Effector CD8-positive, alpha-beta T cell (primary cell): ENCODE measurements around the gene PCSK5.

Experiments
- DNase-seq: peaks from one replicate; lab custom pipeline; 2025; lab: John Stamatoyannopoulos, UW

Gene PCSK5

GRCh38 chr9:75921391-75922127 is 31.1 kb downstream of the PCSK5 start:
- DNase-seq: no peak

- DNase-seq: no peak
Measured at GRCh38 chr9:75926385-75926784, 35.9 kb downstream of the PCSK5 start.

GRCh38 chr9:75927356-75927755 is 36.9 kb downstream of the PCSK5 start:
- no peak for DNase-seq

GRCh38 chr9:75930190-75930589 is 39.7 kb downstream of the PCSK5 start:
- DNase-seq: no peak

GRCh38 chr9:75930730-75931321 is 40.4 kb downstream of the PCSK5 start:
- DNase-seq: no peak

GRCh38 chr9:75933982-75934381 is 43.5 kb downstream of the PCSK5 start:
- DNase-seq: no peak

GRCh38 chr9:75935591-75935990 is 45.1 kb downstream of the PCSK5 start:
- no peak for DNase-seq

DNA sequence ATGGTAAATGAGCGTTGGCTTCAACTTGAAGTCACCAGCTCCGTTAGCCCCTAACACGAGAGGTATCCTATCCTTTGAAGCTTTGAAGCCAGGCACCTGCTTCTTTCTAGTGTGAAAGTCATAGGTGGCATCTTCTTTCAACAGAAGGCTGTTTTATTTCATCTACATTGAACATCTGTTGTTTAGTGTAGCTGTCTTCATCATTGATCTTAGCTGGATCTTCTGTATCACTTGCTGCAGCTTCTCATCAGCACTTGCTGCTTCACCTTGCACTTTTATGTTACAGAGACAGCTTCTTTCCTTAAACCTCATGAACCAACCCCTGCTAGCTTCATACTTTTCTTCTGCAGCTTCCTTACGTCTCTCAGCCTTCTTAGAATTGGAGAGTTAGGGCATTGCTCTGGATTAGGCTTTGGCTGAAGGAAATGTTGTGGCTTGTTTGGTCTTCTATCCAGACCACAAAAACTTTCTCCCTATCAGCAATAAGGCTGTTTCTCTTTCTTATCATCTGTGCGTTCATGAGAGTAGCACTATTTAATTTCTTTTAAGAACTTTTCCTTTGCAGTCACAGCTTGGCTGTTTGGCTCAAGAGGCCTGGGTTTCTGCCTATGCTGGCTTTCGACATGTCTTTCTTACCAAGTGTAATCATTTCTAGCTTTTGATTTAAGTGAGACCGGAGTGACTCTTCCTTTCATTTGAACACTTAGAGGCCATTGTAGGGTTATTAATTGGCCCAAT is 47.2 kb downstream of the PCSK5 start:
- no peak for DNase-seq

DNA sequence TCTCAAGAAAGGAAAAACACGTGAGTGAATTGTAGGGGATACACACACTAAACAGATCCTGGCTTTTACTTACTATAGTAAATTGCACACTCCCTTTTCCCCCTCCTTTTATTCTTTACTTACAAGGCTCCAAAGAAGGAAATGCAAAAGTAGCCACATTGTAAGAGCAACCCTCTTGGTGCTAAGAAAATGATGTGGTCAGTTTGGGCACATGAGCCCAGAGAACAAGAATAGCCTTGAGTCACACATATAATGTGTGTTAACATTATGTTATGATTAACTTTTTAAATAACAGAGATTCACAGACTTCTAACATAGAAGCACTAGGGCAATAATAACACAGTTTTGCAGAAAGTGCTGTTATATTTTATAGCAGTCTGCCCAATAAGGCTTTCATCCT is 48.5 kb downstream of the PCSK5 start:
- no peak for DNase-seq

- DNase-seq: no peak
Measured at GRCh38 chr9:75939536-75940111, 49.2 kb downstream of the PCSK5 start.

GRCh38 chr9:75941066-75941465 is 50.6 kb downstream of the PCSK5 start:
- no peak for DNase-seq

DNA sequence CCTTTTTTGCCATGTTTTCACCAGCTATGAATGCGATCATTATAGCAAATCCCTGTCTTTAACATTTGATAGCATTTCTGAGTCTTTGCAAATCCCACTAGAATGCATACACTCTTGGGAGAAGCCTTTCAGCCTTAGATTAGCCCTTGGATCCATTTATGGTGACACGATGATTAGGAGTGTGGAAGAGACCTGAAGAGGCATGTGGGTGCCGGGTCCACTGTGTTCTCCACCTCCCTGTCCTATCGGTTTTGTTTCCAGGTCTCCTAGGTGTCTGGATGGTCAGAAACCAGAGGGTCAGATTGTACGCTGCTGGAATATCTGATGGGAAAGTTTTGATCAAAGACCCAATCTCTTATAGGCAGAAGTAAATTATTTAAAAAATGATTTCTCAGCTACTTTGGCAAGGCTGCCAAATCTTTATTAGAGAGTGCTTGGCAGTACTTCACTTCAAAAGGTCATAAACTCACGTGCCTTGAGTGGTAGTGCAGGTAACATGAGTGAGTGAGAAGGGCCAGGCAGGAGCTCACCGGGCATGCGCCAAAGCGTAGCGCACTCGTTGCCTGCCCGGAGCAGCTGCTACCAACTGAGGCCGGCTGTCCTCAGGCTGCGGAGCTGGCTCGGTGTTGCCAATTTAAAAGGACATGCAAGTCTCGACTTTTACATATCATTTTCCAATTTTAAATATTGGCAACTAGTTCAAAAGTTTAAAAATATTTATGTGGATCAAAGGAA is 51.3 kb downstream of the PCSK5 start:
- DNase-seq: no peak

DNA sequence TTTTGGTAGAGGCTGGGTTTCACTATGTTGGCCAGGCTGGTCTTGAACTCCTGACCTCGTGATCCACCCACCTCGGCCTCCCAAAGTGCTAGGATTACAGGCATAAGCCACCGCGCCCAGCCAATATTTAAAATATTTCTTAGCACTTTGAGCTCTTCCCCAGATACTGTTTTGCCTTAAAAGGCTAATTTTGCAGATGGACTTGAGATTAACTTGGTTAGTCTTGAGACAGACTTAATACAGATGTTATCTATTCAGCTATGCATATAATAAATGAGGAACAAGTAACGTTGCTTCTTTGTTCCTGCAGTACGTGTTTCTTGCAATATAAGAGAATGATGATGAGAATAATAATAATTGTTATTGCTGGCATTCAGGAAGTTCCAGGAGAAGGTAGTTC is 56.3 kb downstream of the PCSK5 start:
- DNase-seq: no peak

DNA sequence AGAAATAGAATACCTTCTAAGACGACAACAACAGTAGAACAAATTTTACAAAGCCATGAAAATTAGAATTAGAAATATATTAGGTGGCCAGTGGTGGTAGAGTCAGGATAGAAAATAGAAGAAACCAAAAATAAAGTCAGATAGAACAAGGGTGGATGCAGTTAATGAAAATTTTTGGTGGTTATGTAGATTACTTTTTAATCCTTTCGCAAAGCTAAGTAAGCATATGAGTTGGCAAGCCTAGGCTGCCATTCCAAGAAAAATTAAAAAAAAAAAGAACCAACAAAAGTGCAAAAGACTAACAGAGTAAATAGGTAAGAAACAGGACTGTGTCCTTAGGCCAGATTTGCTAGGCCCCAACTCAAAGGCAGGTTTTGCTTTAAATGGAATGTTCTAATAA is 56.8 kb downstream of the PCSK5 start:
- DNase-seq: no peak

- DNase-seq: no peak
Measured at GRCh38 chr9:75950998-75951397, 60.5 kb downstream of the PCSK5 start.

DNA sequence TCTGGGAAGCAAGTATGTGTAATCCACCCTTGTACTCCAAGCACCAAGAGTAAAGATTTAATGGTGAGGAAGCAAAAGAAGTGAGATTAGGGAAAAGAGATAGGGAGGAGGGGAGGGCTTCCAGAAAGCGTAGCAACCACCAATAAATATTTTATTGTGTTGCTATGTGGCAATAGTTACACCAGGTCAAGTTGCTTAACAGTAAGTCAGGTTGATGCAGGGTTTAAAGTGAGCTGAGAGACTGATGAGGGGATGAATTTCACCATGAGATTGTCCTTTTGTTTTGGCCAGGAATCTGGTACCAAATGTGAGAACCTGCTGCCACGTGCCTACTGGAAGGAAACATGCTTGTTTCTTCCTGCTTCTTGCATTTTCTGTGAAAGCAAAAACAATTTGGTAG is 62.7 kb downstream of the PCSK5 start:
- DNase-seq: no peak

GRCh38 chr9:75956161-75956560 is 65.7 kb downstream of the PCSK5 start:
- DNase-seq: no peak

DNA sequence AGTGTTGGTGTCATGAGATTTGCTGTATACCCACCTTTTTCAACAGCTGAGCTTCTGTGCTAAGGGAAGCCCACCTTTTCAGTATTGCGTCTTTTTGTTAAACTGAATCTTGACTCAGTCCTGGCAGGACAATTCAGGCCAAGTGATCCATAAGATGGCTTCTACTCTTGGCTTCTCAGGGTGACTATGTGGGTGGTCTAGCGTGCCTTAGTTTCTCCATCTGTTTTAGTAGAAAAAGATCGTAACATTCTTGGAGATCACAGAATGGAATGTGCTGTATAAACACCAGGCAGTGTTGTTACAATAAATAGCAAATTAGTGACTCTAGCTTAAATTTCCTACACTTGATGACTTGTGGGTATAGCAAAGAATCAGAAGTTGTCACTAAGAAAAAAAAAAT is 66.6 kb downstream of the PCSK5 start:
- no peak for DNase-seq

DNA sequence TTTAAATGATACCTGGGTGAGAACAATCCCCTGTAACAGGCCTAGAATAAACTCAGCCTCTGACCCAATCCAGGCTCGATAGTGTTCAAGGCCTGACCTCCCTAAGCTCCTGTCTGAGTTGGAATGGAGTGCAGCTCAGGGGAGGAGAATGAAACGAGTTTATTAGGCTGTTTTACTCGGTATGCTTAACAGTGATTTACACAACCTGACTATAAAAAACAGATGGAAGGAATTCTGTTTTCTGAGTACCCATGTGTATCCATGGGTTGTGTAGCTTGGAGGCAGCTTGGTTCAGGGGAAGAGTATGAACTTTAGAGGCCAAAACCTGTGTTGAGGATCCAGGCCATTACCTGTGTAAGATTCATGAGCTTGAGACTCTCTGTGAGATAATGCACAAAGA is 67.8 kb downstream of the PCSK5 start:
- DNase-seq: no peak

- DNase-seq: no peak
Measured at GRCh38 chr9:75960551-75960950, 70.1 kb downstream of the PCSK5 start.

GRCh38 chr9:75962013-75962661 is 71.7 kb downstream of the PCSK5 start:
- no peak for DNase-seq

- no peak for DNase-seq
Measured at GRCh38 chr9:75962662-75963036, 72.2 kb downstream of the PCSK5 start.
